ENCODE results near the gene LGR4. TPM values are rescaled to one million over a fixed set of nuclear protein-coding genes. Genes with fewer than 3 reads are reported as not detected.
A peak's percentile ranks its signal among the peaks of the same experiment; 100 is the strongest.

Gene LGR4
- total and polyA plus RNA-seq, 2 of the 13 experiments (the other 11 are each of a cell fraction or from before 2014, with no cell fraction given), result 42.1 to 68.7 TPM

- TF ChIP-seq ZNF496 (CRISPR knock-in tag; IDR thresholded peaks at IDR 0.05; ENCODE audit: insufficient replicate concordance) (no peak), ZC3H13 (CRISPR knock-in tag; IDR thresholded peaks at IDR 0.05) (no peak), HBP1 (CRISPR knock-in tag; IDR thresholded peaks at IDR 0.05; ENCODE audit: low read depth) (no peak; the same call in 1 of the 2 replicates), TBX2 (CRISPR knock-in tag; IDR thresholded peaks at IDR 0.05; ENCODE audit: borderline replicate concordance) (peak; percentile 75; the same call in 1 of the 2 replicates), LBX2 (CRISPR knock-in tag; IDR thresholded peaks at IDR 0.05; ENCODE audit: borderline replicate concordance) (no peak), GLMP (CRISPR knock-in tag; IDR thresholded peaks at IDR 0.05; ENCODE audit: borderline replicate concordance) (no peak), ZNF263 (CRISPR knock-in tag; IDR thresholded peaks at IDR 0.05) (peak; percentile 46; the same call in 1 of the 2 replicates), NRL (CRISPR knock-in tag; IDR thresholded peaks at IDR 0.05; ENCODE audit: borderline replicate concordance) (peak; percentile 79), ZBTB20 (CRISPR knock-in tag; IDR thresholded peaks at IDR 0.05; ENCODE audit: borderline replicate concordance, low read depth) (peak; percentile 71; the same call in 1 of the 2 replicates), NFKBIZ (CRISPR knock-in tag; IDR thresholded peaks at IDR 0.05) (no peak), CERS6 (CRISPR knock-in tag; IDR thresholded peaks at IDR 0.05) (no peak), FOXP4 (CRISPR knock-in tag; IDR thresholded peaks at IDR 0.05) (peak; percentile 70; the same call in 1 of the 2 replicates), CHCHD3 (CRISPR knock-in tag; IDR thresholded peaks at IDR 0.05) (no peak; the same call in none of the 2 replicates), ATRX (CRISPR knock-in tag; IDR thresholded peaks at IDR 0.05; ENCODE audit: borderline replicate concordance) (no peak), HOMEZ (CRISPR knock-in tag; IDR thresholded peaks at IDR 0.05; ENCODE audit: low read depth) (peak; percentile 64; the same call in 1 of the 2 replicates), ZNF350 (CRISPR knock-in tag; IDR thresholded peaks at IDR 0.05; ENCODE audit: borderline replicate concordance, low read depth) (peak; percentile 67; the same call in 1 of the 2 replicates), ZNF432 (CRISPR knock-in tag; IDR thresholded peaks at IDR 0.05; ENCODE audit: borderline replicate concordance) (no peak), ZSCAN21 (CRISPR knock-in tag; IDR thresholded peaks at IDR 0.05; ENCODE audit: borderline replicate concordance) (peak; percentile 74), ZBTB7A (CRISPR knock-in tag; IDR thresholded peaks at IDR 0.05) (no peak), FOXK2 (IDR thresholded peaks at IDR 0.05) (no peak)
These were observed 33.9 kb upstream of the LGR4 start, which contains the start of gene LIN7C (continued) for GRCh38 chr11:27506200-27507182.

Measured in HepG2 (cell line).